NCI-H2029 (cell line): ENCODE measurements around the gene UBE2E2.

Experiments
- DNase-seq: peaks from one replicate; lab custom pipeline; 2025; lab: John Stamatoyannopoulos, UW

UBE2E2 gene

DNA sequence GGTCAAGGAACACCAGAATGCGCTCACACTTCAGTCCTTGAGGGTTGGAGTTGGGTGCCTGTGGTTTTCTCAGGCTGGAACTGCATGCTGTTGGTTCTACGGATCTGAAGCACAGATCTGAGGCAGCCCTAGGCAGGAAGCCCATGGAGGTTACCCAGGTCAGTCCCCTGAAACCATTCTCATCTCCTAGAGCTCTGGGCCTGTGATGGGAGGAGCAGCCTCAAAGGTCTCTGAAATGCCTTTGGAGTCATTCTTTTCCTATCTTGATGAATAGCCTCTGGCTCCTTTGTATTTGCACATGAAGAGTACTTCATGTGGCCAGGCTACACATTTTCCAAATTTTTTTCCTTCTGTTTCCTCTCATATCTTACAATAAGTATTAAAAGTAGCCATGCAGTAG lies 423.3 kb downstream of the UBE2E2 start:
- DNase-seq: no peak

DNA sequence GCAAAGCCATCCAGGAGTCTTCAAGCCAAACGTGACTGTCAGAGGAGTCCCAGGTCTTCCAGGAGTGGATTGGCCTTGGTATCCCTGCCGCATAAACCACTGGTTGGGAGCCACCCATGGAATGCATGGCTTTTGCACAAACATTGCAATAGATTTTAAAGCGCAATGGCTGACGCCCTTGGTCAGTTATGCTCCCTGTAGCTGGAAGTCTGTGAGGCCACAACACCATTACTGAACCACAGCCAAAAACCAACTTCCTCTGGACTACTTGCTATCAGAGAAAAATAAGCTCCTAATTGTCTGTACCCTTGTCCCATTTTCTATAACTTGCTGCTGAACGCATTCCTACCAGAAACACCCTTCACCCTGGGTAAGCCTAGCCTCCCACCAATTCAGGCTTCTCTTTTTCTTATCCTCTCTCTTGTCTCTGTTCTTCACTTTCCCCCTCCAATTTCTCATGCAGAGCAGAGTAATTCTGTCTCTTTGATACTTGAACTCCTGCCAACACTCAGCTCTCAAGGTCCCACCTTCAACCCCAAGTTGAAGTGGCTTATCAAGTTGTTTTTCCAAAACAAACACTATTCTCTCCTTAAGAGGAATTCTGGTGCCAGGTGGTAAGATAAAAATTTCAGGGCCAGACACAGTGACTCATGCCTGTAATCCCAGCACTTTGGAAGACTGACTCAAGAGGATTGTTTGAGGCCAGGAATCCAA lies 426.2 kb downstream of the UBE2E2 start:
- peak; percentile 91 for DNase-seq

DNA sequence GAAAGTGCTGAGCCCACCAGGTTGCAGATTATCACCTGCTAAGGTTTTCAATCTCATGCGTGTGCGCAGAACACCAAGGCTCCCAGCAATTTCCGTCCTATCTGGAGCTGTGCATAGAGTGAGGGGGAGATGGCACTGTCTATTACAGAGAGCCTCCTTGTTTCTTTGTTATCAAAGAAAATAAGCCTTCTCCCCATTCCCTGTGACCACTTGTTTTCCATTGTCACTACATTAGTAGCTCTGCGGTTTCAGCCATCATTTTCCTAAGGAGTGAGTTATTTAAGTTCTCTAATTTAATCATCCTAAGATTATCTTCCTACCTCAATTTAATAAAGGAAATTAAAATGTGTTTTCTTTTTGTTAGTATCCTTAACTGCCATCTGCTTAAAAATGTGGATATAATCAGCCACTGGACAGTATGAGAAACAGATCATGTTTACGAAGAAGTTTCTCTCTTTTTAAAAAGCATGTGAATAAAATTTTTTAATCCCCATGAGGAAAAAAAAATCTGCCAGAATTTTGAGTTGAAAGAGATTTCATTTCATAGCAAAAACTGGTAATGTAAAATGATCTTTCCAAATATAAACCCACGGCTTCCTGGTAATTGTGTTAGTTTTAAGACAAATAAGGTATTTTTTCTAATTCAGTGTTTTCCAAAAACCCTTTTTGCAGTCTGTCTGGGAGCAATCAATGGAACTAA lies 430.3 kb downstream of the UBE2E2 start:
- no peak for DNase-seq

- no peak for DNase-seq
Measured at GRCh38 chr3:23637339-23637738, 434.2 kb downstream of the UBE2E2 start.

GRCh38 chr3:23640471-23641146 lies 437.5 kb downstream of the UBE2E2 start:
- no peak for DNase-seq
